NK-92 (cell line): Measurements from ENCODE around the gene GSTT2B.
"Not testable (repeated sequence)": the region's sequence is repeated elsewhere in the genome, so short reads cannot be mapped to it uniquely, and the experiment has no call there.

ENCODE experiments used
- DNase-seq: peaks from one replicate; lab custom pipeline; 2025; ENCODE audit not compliant: unreplicated experiment; lab: John Stamatoyannopoulos, UW

Gene GSTT2B

GRCh38 chr22:23986089-23986488, 25.1 kb upstream of the GSTT2B start:
- not testable (repeated sequence) for DNase-seq

GRCh38 chr22:23984430-23984829, 23.4 kb upstream of the GSTT2B start:
- DNase-seq: no peak

GRCh38 chr22:23980567-23980966, 19.6 kb upstream of the GSTT2B start:
- not testable (repeated sequence) for DNase-seq

GRCh38 chr22:23979557-23980240, 18.7 kb upstream of the GSTT2B start, which contains the start of gene GSTT2:
TSS of gene GSTT2 (plus strand) at chr22:23980134.
- not testable (repeated sequence) for DNase-seq

- DNase-seq: not testable (repeated sequence)
Observed at GRCh38 chr22:23977304-23977703, 16.3 kb upstream of the GSTT2B start.

GRCh38 chr22:23974836-23975352, 13.9 kb upstream of the GSTT2B start:
- DNase-seq: not testable (repeated sequence)

GRCh38 chr22:23974345-23974744, 13.3 kb upstream of the GSTT2B start, which contains the start of gene DDT:
TSS of gene DDT (minus strand) at chr22:23974441. CDS start at chr22:23974414, 27 bp downstream.
- DNase-seq: not testable (repeated sequence)

GRCh38 chr22:23971927-23972326, 10.9 kb upstream of the GSTT2B start:
- not testable (repeated sequence) for DNase-seq

- DNase-seq: no peak
Observed at GRCh38 chr22:23970816-23971486, 10.0 kb upstream of the GSTT2B start.

GRCh38 chr22:23970201-23970641, 9.2 kb upstream of the GSTT2B start:
- no peak for DNase-seq

GRCh38 chr22:23969071-23969470, 8.1 kb upstream of the GSTT2B start:
- DNase-seq: no peak

- DNase-seq: not testable (repeated sequence)
Observed at GRCh38 chr22:23966568-23966967, 5.6 kb upstream of the GSTT2B start, which contains the start of gene DDTL. TSS of gene DDTL (plus strand) at chr22:23966888. CDS start at chr22:23966915, 27 bp downstream.

GRCh38 chr22:23966094-23966493, 5.1 kb upstream of the GSTT2B start:
- not testable (repeated sequence) for DNase-seq

GRCh38 chr22:23956301-23956900, 4.6 kb downstream of the GSTT2B start:
- not testable (repeated sequence) for DNase-seq

- not testable (repeated sequence) for DNase-seq
Observed at GRCh38 chr22:23955886-23956285, 5.1 kb downstream of the GSTT2B start.

GRCh38 chr22:23954991-23955305, 6.0 kb downstream of the GSTT2B start:
- DNase-seq: not testable (repeated sequence)

- not testable (repeated sequence) for DNase-seq
Observed at GRCh38 chr22:23954193-23954990, 6.6 kb downstream of the GSTT2B start.

- DNase-seq: not testable (repeated sequence)
Observed at GRCh38 chr22:23953485-23953884, 7.5 kb downstream of the GSTT2B start.

GRCh38 chr22:23952794-23953405, 8.1 kb downstream of the GSTT2B start:
- not testable (repeated sequence) for DNase-seq

- not testable (repeated sequence) for DNase-seq
Observed at GRCh38 chr22:23951383-23951782, 9.6 kb downstream of the GSTT2B start.
